Epithelial cell of proximal tubule (primary cell): ENCODE measurements around the gene ANKLE1. TPM values are rescaled to one million over a fixed set of nuclear protein-coding genes. Genes with fewer than 3 reads are reported as not detected.
A peak's percentile ranks its signal among the peaks of the same experiment; 100 is the strongest.
"Not testable (repeated sequence)": the region's sequence is repeated elsewhere in the genome, so short reads cannot be mapped to it uniquely, and the experiment has no call there.

Source experiments
- DNase-seq: peaks from one replicate; pipeline ENCODE4 v3.0.0-alpha.2; 2011; ENCODE audit warnings: low read depth
- H3K4me3 ChIP-seq: 2 replicates; pipeline ENCODE4 v1.5.1; 2011; ENCODE audit warnings: low read depth, mild to moderate bottlenecking, low read length
- CTCF ChIP-seq: conservative IDR thresholded peaks from 2 replicates; pipeline ENCODE4 v1.5.1; 2012; ENCODE audit warnings: low read depth, mild to moderate bottlenecking, low read length
- total RNA-seq: library from RNA; depleted of rRNA; stranded (reverse); fragments of >200 nt; gene quantifications from 2 replicates; pipeline ENCODE4 v1.2.3, GENCODE V29; 2015

Gene ANKLE1
- total RNA-seq, 1 donor from 2014 or later, result 4.1 TPM

GRCh38 chr19:17286263-17286662, 4.6 kb downstream of the ANKLE1 start:
- DNase-seq, result no peak
- no peak for TF ChIP-seq CTCF

GRCh38 chr19:17286752-17287151, 5.1 kb downstream of the ANKLE1 start:
- no peak overlapping the region for H3K4me3 ChIP-seq
- TF ChIP-seq CTCF, result no peak
- DNase-seq, result no peak

More at GRCh38 chr19:17286263-17286662, 4.6 kb downstream of the ANKLE1 start:
- no peak overlapping the region for H3K4me3 ChIP-seq

- no peak for DNase-seq
- no peak for TF ChIP-seq CTCF
- H3K4me3 ChIP-seq, result peak overlapping the region; percentile 21
Measured at GRCh38 chr19:17289489-17289888, 7.8 kb downstream of the ANKLE1 start.

- no peak for DNase-seq
- peak overlapping the region; percentile 41 for H3K4me3 ChIP-seq
- TF ChIP-seq CTCF, result peak; percentile 62
Measured at GRCh38 chr19:17292301-17293074, 10.8 kb downstream of the ANKLE1 start.

- no peak for TF ChIP-seq CTCF
- no peak overlapping the region for H3K4me3 ChIP-seq
Measured at GRCh38 chr19:17293605-17294004, 11.9 kb downstream of the ANKLE1 start.

GRCh38 chr19:17294051-17294891, 12.6 kb downstream of the ANKLE1 start:
- no peak for DNase-seq
- TF ChIP-seq CTCF, result no peak

More at GRCh38 chr19:17293605-17294004, 11.9 kb downstream of the ANKLE1 start:
- no peak for DNase-seq

GRCh38 chr19:17295551-17295950, 13.8 kb downstream of the ANKLE1 start:
- DNase-seq, H3K4me3 ChIP-seq: not testable (repeated sequence)

More at GRCh38 chr19:17294051-17294891, 12.6 kb downstream of the ANKLE1 start:
- H3K4me3 ChIP-seq, result no peak overlapping the region
